ENCODE results near the gene VPS45. TPM values are rescaled to one million over a fixed set of nuclear protein-coding genes. Genes with fewer than 3 reads are reported as not detected.

The VPS45 gene
- total and polyA plus RNA-seq, 2 of the 8 experiments (the other 6 are each of a cell fraction or from before 2014, with no cell fraction given): 19.1 to 27.6 TPM

DNA sequence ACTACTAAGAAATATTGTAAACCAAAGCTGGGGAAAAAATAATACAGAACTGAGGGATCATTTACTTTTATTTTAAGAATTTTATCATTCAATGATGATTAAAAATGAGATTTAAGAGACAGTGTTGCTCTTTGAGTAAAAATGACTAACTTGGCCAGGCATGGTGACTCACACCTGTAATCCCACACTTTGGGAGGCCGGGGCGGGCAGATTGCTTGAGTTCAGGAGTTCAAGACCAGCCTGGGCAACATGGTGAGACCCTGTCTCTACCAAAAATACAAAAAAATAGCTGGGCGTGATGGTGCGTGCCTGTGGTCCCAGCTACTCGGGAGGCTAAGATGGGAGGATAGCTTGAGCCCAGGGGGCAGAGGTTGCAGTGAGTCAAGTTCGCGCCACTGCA, 60.3 kb downstream of the VPS45 start:
- WGBS, 2 experiments (ENCODE audit: extremely low coverage in 1 of 2, insufficient coverage in 1 of 2, insufficient read length in 1 of 2, insufficient replicate concordance in 2 of 2, low coverage in 1 of 2, low lambda C conversion rate in 2 of 2, missing lambda C conversion rate in 1 of 2): 96% methylated on average over 7 of the region's 7 CpGs; no CpG with 5 or more reads in 1 of the 2 experiments
- no peaks in the 10 kb centered on the region for H3K79me1 ChIP-seq (ENCODE audit: low read depth, low read length)
- H3K4me3 ChIP-seq (ENCODE audit: extremely low read depth in 1 of 4, insufficient read depth in 2 of 4, low read depth in 3 of 4, low read length in 4 of 4): no peak overlapping the region
- no peak overlapping the region for H2BK20ac ChIP-seq (ENCODE audit: low read length)
- no peak overlapping the region for H2BK15ac ChIP-seq (ENCODE audit: low read length)
- H3K14ac ChIP-seq (ENCODE audit: insufficient read length): no peak overlapping the region
- no peak overlapping the region for H3K27ac ChIP-seq (ENCODE audit: low read depth, low read length)
- H2AK5ac ChIP-seq (ENCODE audit: low read depth, low read length): no peak overlapping the region
- H3K27me3 ChIP-seq (replicated peaks in 1 of 4; ENCODE audit: control insufficient read depth in 3 of 4, extremely low read depth in 1 of 4, insufficient read depth in 3 of 4, low read length in 3 of 4): no peaks in the 10 kb centered on the region
- ChIA-PET CTCF (ENCODE audit: partially characterized antibody) (interaction anchor here (0.7 to 2.0 kb wide), 5 partner anchors 10 to 60 kb away, joined by 3 to 6 read pairs (median 4); no protein-coding TSS in a partner anchor), POLR2A (ENCODE audit: partially characterized antibody) (interaction anchor here (0.6 to 1.2 kb wide), 3 partner anchors 8 to 195 kb away, joined by 3 to 5 read pairs (median 4); no protein-coding TSS in a partner anchor)
- DNase-seq (ENCODE audit: low read depth in 1 of 2, low spot score in 2 of 2) (no peak), FAIRE-seq (no peak)
- H2BK12ac ChIP-seq (ENCODE audit: low read depth, low read length): no peak overlapping the region
- H4K5ac ChIP-seq (ENCODE audit: insufficient read length, low read depth, low read length): no peak overlapping the region
- no peak overlapping the region for H3K18ac ChIP-seq (ENCODE audit: extremely low read depth, low read length)
- H4K91ac ChIP-seq (replicated peaks; ENCODE audit: insufficient read length, low read length): no peak overlapping the region
- no peak overlapping the region for H3K23ac ChIP-seq (ENCODE audit: insufficient read length)
- H4K20me1 ChIP-seq (replicated peaks in 1 of 2; ENCODE audit: control insufficient read depth in 1 of 2, insufficient read depth in 2 of 2, low read length in 2 of 2): no peaks in the 10 kb centered on the region
- H3K36me3 ChIP-seq (ENCODE audit: control insufficient read depth in 2 of 4, insufficient read depth in 4 of 4, low read length in 3 of 4): no peaks in the 10 kb centered on the region; a peak in 1 of 8 replicates
- no peak overlapping the region for H3K4me2 ChIP-seq (ENCODE audit: insufficient read depth in 1 of 2, low read depth in 2 of 2, low read length in 2 of 2)
- H3K56ac ChIP-seq (replicated peaks; ENCODE audit: insufficient read length, low read depth, low read length): no peak overlapping the region
- H3K9me3 ChIP-seq (ENCODE audit: insufficient read depth in 2 of 2, low read depth in 1 of 2, low read length in 1 of 2): no peaks in the 10 kb centered on the region
- H3K79me2 ChIP-seq (ENCODE audit: control insufficient read depth in 1 of 2, insufficient read depth in 2 of 2, low read length in 2 of 2): no peaks in the 10 kb centered on the region
- no peak overlapping the region for H3K4ac ChIP-seq (replicated peaks; ENCODE audit: insufficient read length, low read depth, low read length)
- no peak overlapping the region for H2BK120ac ChIP-seq (replicated peaks; ENCODE audit: low read depth, low read length)
- no peak overlapping the region for H4K8ac ChIP-seq (ENCODE audit: extremely low read depth, insufficient read depth, low read length)
- H2BK5ac ChIP-seq (ENCODE audit: low read depth, low read length): no peak overlapping the region
- H3K23me2 ChIP-seq (ENCODE audit: low read depth, low read length): no peaks in the 10 kb centered on the region
- H3K4me1 ChIP-seq (replicated peaks in 1 of 4; ENCODE audit: control insufficient read depth in 3 of 4, insufficient read depth in 4 of 4, low read length in 3 of 4): no peaks in the 10 kb centered on the region
- no peak overlapping the region for H2AFZ ChIP-seq (ENCODE audit: low read length)
- no peak for TF ChIP-seq TBP (IDR thresholded peaks at IDR 0.05; ENCODE audit: low read depth, low read length)
- TF ChIP-seq RFX5 (IDR thresholded peaks at IDR 0.05; ENCODE audit: borderline replicate concordance, low read depth, low read length): no peak
- TF ChIP-seq SRF (IDR thresholded peaks at IDR 0.05; ENCODE audit: low read depth, low read length): no peak
- TF ChIP-seq CEBPB (IDR thresholded peaks at IDR 0.05; ENCODE audit: low read depth, low read length): no peak
- no peak for TF ChIP-seq TEAD4 (IDR thresholded peaks at IDR 0.05; ENCODE audit: low read depth, low read length)
- no peak for TF ChIP-seq CBX5 (IDR thresholded peaks at IDR 0.05; ENCODE audit: low read depth, low read length)
- no peak overlapping the region for H3K9ac ChIP-seq (replicated peaks in 1 of 4; ENCODE audit: extremely low read depth in 1 of 4, low read depth in 3 of 4, low read length in 3 of 4)

Measured in H1 (cell line).